ENCODE measurements around the gene CALML5. TPM values are rescaled to one million over a fixed set of nuclear protein-coding genes. Genes with fewer than 3 reads are reported as not detected.
A peak's percentile ranks its signal among the peaks of the same experiment; 100 is the strongest.

Gene CALML5
- total and polyA plus RNA-seq, 9 of the 15 experiments (the other 6 are each of a cell fraction or from before 2014, with no cell fraction given) = not detected

DNA sequence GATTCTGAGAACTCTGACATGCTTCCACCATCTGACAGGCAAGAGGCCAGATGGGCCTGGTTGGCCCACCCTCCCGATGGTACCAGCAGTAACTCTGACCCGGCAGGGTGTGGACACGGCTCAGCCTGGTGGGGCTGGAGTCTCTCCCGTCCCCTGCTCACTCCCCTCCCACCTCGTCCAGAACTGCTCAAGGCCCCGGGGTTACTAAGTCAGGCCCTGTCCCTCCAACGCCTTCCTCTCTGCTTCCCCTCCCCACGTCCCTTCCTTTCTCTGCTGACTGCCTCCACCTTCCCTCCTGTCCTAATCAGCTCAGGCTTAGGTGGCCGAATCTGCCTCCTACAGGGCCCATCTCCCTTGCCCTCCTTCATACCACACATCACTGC is 12.5 kb downstream of the CALML5 start (continued):
- no peak for TF ChIP-seq ZBTB5 (IDR thresholded peaks at IDR 0.05)
- TF ChIP-seq NCOR1 (IDR thresholded peaks at IDR 0.05) = no peak
- TF ChIP-seq, protein P1, sequence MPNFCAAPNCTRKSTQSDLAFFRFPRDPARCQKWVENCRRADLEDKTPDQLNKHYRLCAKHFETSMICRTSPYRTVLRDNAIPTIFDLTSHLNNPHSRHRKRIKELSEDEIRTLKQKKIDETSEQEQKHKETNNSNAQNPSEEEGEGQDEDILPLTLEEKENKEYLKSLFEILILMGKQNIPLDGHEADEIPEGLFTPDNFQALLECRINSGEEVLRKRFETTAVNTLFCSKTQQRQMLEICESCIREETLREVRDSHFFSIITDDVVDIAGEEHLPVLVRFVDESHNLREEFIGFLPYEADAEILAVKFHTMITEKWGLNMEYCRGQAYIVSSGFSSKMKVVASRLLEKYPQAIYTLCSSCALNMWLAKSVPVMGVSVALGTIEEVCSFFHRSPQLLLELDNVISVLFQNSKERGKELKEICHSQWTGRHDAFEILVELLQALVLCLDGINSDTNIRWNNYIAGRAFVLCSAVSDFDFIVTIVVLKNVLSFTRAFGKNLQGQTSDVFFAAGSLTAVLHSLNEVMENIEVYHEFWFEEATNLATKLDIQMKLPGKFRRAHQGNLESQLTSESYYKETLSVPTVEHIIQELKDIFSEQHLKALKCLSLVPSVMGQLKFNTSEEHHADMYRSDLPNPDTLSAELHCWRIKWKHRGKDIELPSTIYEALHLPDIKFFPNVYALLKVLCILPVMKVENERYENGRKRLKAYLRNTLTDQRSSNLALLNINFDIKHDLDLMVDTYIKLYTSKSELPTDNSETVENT (CRISPR knock-in tag; IDR thresholded peaks at IDR 0.05) = 0 out of 2 replicates have a peak, but pooled peaks have one; percentile 35
- 0 out of 2 replicates have a peak, but pooled peaks have one; percentile 46 for TF ChIP-seq DMBX1 (CRISPR knock-in tag; IDR thresholded peaks at IDR 0.05; ENCODE audit: borderline replicate concordance)
- no peak for TF ChIP-seq STAT5A (IDR thresholded peaks at IDR 0.05; ENCODE audit: borderline replicate concordance, low read length)
- no peak for TF ChIP-seq ZNF124 (CRISPR knock-in tag; IDR thresholded peaks at IDR 0.05)
- no peak for TF ChIP-seq HDAC2 (IDR thresholded peaks at IDR 0.05)
- no peak for TF ChIP-seq NR2C2 (CRISPR knock-in tag; IDR thresholded peaks at IDR 0.05)
- TF ChIP-seq NR2C2 (tag; IDR thresholded peaks at IDR 0.05) = no peak
- TF ChIP-seq GABPB2 (CRISPR knock-in tag; conservative IDR thresholded peaks at IDR 0.05) = no peak
- TF ChIP-seq RBM22 (IDR thresholded peaks at IDR 0.05; ENCODE audit: low read depth, low read length, poor library complexity, severe bottlenecking) = no peak
- TF ChIP-seq NFIC (IDR thresholded peaks at IDR 0.05) = no peak
- no peak for TF ChIP-seq PRDM10 (IDR thresholded peaks at IDR 0.05; ENCODE audit: partially characterized antibody)
- no peak for TF ChIP-seq MAFG (tag; conservative IDR thresholded peaks at IDR 0.05)
- TF ChIP-seq FOXP1 (CRISPR knock-in tag; IDR thresholded peaks at IDR 0.05) = no peak
- peak; percentile 42; the same call in 1 of the 2 replicates for TF ChIP-seq MTA1 (IDR thresholded peaks at IDR 0.05; ENCODE audit: borderline replicate concordance)
- TF ChIP-seq ETV6 (IDR thresholded peaks at IDR 0.05; ENCODE audit: borderline replicate concordance in 1 of 2, low read depth in 2 of 2, low read length in 1 of 2) = no peak
- no peak for TF ChIP-seq ETV6 (CRISPR knock-in tag; IDR thresholded peaks at IDR 0.05; ENCODE audit: borderline replicate concordance)
- no peak for TF ChIP-seq ATF3 (IDR thresholded peaks at IDR 0.05)
- no peak for TF ChIP-seq ATF3 (CRISPR knock-in tag; conservative IDR thresholded peaks at IDR 0.05)
- no peak for TF ChIP-seq U2AF1 (optimal IDR thresholded peaks at IDR 0.05; ENCODE audit: low read depth, low read length)
